ENCODE measurements around the gene EPB41L2. TPM values are rescaled to one million over a fixed set of nuclear protein-coding genes. Genes with fewer than 3 reads are reported as not detected.

EPB41L2 gene
- total RNA-seq, 1 experiment from 2014 or later = 74.8 TPM

DNA sequence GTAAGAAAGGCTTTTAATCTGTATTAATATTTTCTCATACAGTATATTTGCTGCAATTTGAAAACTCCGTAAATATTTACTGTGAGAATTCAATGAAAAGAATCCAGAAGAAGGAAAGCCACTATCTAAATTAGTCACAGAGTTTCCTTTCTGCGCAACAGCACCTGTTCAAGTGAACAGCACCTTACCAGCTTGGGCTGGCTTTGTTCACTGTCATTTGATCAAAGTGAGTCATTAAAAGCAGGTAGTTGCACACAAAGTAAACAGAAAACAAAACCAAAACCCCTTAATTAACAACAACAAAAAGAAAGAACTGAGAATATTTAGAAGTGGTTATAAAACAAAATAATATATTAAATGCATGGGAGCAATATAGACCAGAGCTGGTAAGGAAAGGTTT, 223.0 kb downstream of the EPB41L2 start:
- no peak overlapping the region for H3K9ac ChIP-seq (ENCODE audit: low read length)
- H3K9me2 ChIP-seq (ENCODE audit: insufficient read depth) = no peaks in the 10 kb centered on the region
- RAD21 ChIA-PET (ENCODE audit: low non-redundant PET in 1 of 2, low total read pairs in 2 of 2, uncharacterized antibody in 2 of 2, unreplicated experiment in 2 of 2) = interaction anchor here in 1 of 2 experiments (0.5 kb wide), 1 partner anchor 160 kb away, joined by 4 read pairs; no protein-coding TSS in a partner anchor
- H3K4me2 ChIP-seq (ENCODE audit: low read length) = no peak overlapping the region
- no peaks in the 10 kb centered on the region for H3K79me2 ChIP-seq (ENCODE audit: insufficient read depth, low read length)
- no peaks in the 10 kb centered on the region for H3K27me3 ChIP-seq (ENCODE audit: insufficient read depth, low read length)
- no peak for ATAC-seq
- H3K9me3 ChIP-seq (ENCODE audit: control insufficient read depth in 1 of 2, insufficient read depth in 1 of 2, low read depth in 1 of 2, low read length in 2 of 2) = no peaks in the 10 kb centered on the region
- no peaks in the 10 kb centered on the region for H3K4me1 ChIP-seq (ENCODE audit: control insufficient read depth in 1 of 2, insufficient read depth in 2 of 2, low read length in 2 of 2)
- intact Hi-C loops (cut with micrococcal nuclease) = loop anchor here (5.0 kb wide), 3 partner anchors 518 to 803 kb away; no protein-coding TSS in a partner anchor
- no peak for TF ChIP-seq EZH2 (IDR thresholded peaks at IDR 0.05)
- no peak for TF ChIP-seq JUND (IDR thresholded peaks at IDR 0.05)
- no peak for TF ChIP-seq ZFX (IDR thresholded peaks at IDR 0.05)
- TF ChIP-seq CBX3 (IDR thresholded peaks at IDR 0.05; ENCODE audit: low read depth) = no peak
- no peak for TF ChIP-seq ELF1 (IDR thresholded peaks at IDR 0.05; ENCODE audit: borderline replicate concordance, low read depth)
- no peak for TF ChIP-seq RAD21 (IDR thresholded peaks at IDR 0.05; ENCODE audit: low read depth)
- no peak for TF ChIP-seq EZH2phosphoT487 (IDR thresholded peaks at IDR 0.05; ENCODE audit: borderline replicate concordance)
- no peak for TF ChIP-seq EGR1 (IDR thresholded peaks at IDR 0.05; ENCODE audit: low read depth)
- TF ChIP-seq YY1 (IDR thresholded peaks at IDR 0.05; ENCODE audit: extremely low read depth, insufficient replicate concordance, low read depth, low read length) = no peak
- TF ChIP-seq ZNF274 (IDR thresholded peaks at IDR 0.05; ENCODE audit: low read depth, low read length) = no peak
- TF ChIP-seq, protein P1, sequence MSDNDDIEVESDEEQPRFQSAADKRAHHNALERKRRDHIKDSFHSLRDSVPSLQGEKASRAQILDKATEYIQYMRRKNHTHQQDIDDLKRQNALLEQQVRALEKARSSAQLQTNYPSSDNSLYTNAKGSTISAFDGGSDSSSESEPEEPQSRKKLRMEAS (IDR thresholded peaks at IDR 0.05) = no peak
- no peak for TF ChIP-seq POLR2A (IDR thresholded peaks at IDR 0.05; ENCODE audit: borderline replicate concordance, extremely low read depth, insufficient read depth, insufficient read length)
- no peak for TF ChIP-seq TCF7L2 (IDR thresholded peaks at IDR 0.05; ENCODE audit: borderline replicate concordance, extremely low read depth, insufficient read depth, insufficient read length)
- no peak for TF ChIP-seq FOSL1 (IDR thresholded peaks at IDR 0.05; ENCODE audit: low read depth)
- TF ChIP-seq, protein P2, sequence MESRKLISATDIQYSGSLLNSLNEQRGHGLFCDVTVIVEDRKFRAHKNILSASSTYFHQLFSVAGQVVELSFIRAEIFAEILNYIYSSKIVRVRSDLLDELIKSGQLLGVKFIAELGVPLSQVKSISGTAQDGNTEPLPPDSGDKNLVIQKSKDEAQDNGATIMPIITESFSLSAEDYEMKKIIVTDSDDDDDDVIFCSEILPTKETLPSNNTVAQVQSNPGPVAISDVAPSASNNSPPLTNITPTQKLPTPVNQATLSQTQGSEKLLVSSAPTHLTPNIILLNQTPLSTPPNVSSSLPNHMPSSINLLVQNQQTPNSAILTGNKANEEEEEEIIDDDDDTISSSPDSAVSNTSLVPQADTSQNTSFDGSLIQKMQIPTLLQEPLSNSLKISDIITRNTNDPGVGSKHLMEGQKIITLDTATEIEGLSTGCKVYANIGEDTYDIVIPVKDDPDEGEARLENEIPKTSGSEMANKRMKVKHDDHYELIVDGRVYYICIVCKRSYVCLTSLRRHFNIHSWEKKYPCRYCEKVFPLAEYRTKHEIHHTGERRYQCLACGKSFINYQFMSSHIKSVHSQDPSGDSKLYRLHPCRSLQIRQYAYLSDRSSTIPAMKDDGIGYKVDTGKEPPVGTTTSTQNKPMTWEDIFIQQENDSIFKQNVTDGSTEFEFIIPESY (IDR thresholded peaks at IDR 0.05; ENCODE audit: extremely low read depth, insufficient replicate concordance, low read length) = no peak
- TF ChIP-seq POLR2AphosphoS5 (IDR thresholded peaks at IDR 0.05; ENCODE audit: low read depth, low read length) = no peak
- no peak for TF ChIP-seq REST (IDR thresholded peaks at IDR 0.05; ENCODE audit: low read depth)
- TF ChIP-seq CEBPB (IDR thresholded peaks at IDR 0.05; ENCODE audit: low read depth) = no peak
- TF ChIP-seq, protein P3, sequence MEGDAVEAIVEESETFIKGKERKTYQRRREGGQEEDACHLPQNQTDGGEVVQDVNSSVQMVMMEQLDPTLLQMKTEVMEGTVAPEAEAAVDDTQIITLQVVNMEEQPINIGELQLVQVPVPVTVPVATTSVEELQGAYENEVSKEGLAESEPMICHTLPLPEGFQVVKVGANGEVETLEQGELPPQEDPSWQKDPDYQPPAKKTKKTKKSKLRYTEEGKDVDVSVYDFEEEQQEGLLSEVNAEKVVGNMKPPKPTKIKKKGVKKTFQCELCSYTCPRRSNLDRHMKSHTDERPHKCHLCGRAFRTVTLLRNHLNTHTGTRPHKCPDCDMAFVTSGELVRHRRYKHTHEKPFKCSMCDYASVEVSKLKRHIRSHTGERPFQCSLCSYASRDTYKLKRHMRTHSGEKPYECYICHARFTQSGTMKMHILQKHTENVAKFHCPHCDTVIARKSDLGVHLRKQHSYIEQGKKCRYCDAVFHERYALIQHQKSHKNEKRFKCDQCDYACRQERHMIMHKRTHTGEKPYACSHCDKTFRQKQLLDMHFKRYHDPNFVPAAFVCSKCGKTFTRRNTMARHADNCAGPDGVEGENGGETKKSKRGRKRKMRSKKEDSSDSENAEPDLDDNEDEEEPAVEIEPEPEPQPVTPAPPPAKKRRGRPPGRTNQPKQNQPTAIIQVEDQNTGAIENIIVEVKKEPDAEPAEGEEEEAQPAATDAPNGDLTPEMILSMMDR (IDR thresholded peaks at IDR 0.05 in 2 of 3, conservative IDR thresholded peaks at IDR 0.05 in 1 of 3; ENCODE audit: borderline replicate concordance in 1 of 3, insufficient read depth in 1 of 3, low read depth in 2 of 3, low read length in 2 of 3) = no peak
- TF ChIP-seq SIN3A (IDR thresholded peaks at IDR 0.05; ENCODE audit: low read depth) = no peak
- H2AFZ ChIP-seq (ENCODE audit: low read depth, low read length, poor library complexity, severe bottlenecking) = no peak overlapping the region
- CTCF ChIA-PET = no interaction called here
- no peak overlapping the region for H3K27ac ChIP-seq (ENCODE audit: low read depth, low read length)
- no peak for DNase-seq (ENCODE audit: low read depth, low spot score)
- BruUV-seq (replicated peaks) = no TSS peak
- H3K4me3 ChIP-seq (replicated peaks in 1 of 2; ENCODE audit: low read depth in 1 of 2, low read length in 2 of 2) = no peak overlapping the region
- no peaks in the 10 kb centered on the region for H3K36me3 ChIP-seq (ENCODE audit: control insufficient read depth in 1 of 2, insufficient read depth in 2 of 2, low read length in 2 of 2)
- POLR2A ChIA-PET = no interaction called here
- no peaks in the 10 kb centered on the region for H4K20me1 ChIP-seq (ENCODE audit: insufficient read depth)
